Measurements from ENCODE around the gene MESD. TPM values are rescaled to one million over a fixed set of nuclear protein-coding genes. Genes with fewer than 3 reads are reported as not detected.

Gene MESD
- total RNA-seq, 1 experiment from 2014 or later = 33.0 TPM

- no peak for DNase-seq (ENCODE audit: low read depth)
Observed at GRCh38 chr15:80911821-80912220, 77.8 kb downstream of the MESD start.

GRCh38 chr15:80906159-80906766 is 83.4 kb downstream of the MESD start:
- DNase-seq (ENCODE audit: low read depth) = peak; percentile 47

- DNase-seq (ENCODE audit: low read depth) = no peak
Observed at GRCh38 chr15:80904998-80905397, 84.6 kb downstream of the MESD start.

GRCh38 chr15:80902298-80902801 is 87.3 kb downstream of the MESD start:
- DNase-seq (ENCODE audit: low read depth) = no peak

- no peak for DNase-seq (ENCODE audit: low read depth)
Observed at GRCh38 chr15:80898040-80898439, 91.6 kb downstream of the MESD start.

Other genes with a start within 250 kb of the MESD start
- gene CEMIP, start 210.4 kb downstream of the MESD start, total RNA-seq (2014; rRNA removed; shearing (Covaris generic)) = 1.1 and 2.6 TPM in 2 replicates
- gene TLNRD1, start 11.1 kb upstream of the MESD start, total RNA-seq (2014; rRNA removed; shearing (Covaris generic)) = 7.0 and 10.4 TPM in 2 replicates
- gene CFAP161, start 144.5 kb upstream of the MESD start, total RNA-seq (2014; rRNA removed; shearing (Covaris generic)) = 0.36 and 0.59 TPM in 2 replicates
- 0.96 and 1.4 TPM in 2 replicates for gene IL16, start 207.1 kb upstream of the MESD start, total RNA-seq (2014; rRNA removed; shearing (Covaris generic))